Measurements from ENCODE around the gene CDK5RAP2. TPM values are rescaled to one million over a fixed set of nuclear protein-coding genes. Genes with fewer than 3 reads are reported as not detected.
"Not testable (repeated sequence)": the region's sequence is repeated elsewhere in the genome, so short reads cannot be mapped to it uniquely, and the experiment has no call there.

Gene CDK5RAP2
- polyA plus RNA-seq, 1 donor (not counting 4 experiments of a cell fraction or from before 2014, with no cell fraction given), result 22.4 TPM

GRCh38 chr9:120505186-120505585, 74.8 kb downstream of the CDK5RAP2 start:
- no peaks in the 10 kb centered on the region for H3K4me1 ChIP-seq (ENCODE audit: control insufficient read depth, extremely low read depth, insufficient read depth, low read length)
- no peak overlapping the region for H3K4me3 ChIP-seq (ENCODE audit: control insufficient read depth in 2 of 3, extremely low read depth in 1 of 3, insufficient read depth in 2 of 3, low read depth in 1 of 3, low read length in 3 of 3)
- H3K9ac ChIP-seq (ENCODE audit: control insufficient read depth, extremely low read depth, insufficient read depth, low read length), result no peak overlapping the region
- H3K9me3 ChIP-seq (ENCODE audit: control insufficient read depth, low read depth, low read length), result no peaks in the 10 kb centered on the region
- no peaks in the 10 kb centered on the region for H3K9me1 ChIP-seq (ENCODE audit: control insufficient read depth, extremely low read depth, insufficient read depth, low read length)
- H3K27me3 ChIP-seq (ENCODE audit: control insufficient read depth, extremely low read depth, insufficient read depth, low read length), result no peaks in the 10 kb centered on the region
- H4K20me1 ChIP-seq (ENCODE audit: control insufficient read depth, extremely low read depth, insufficient read depth, low read length), result no peaks in the 10 kb centered on the region
- H3K36me3 ChIP-seq (ENCODE audit: control insufficient read depth in 2 of 2, extremely low read depth in 1 of 2, insufficient read depth in 2 of 2, low read length in 2 of 2), result peaks cover 7 to 13% of the 10 kb centered on the region in 2 experiments
- DNase-seq (ENCODE audit: low read depth, low spot score), result no peak
- TF ChIP-seq CTCF (optimal IDR thresholded peaks at IDR 0.05 in 1 of 3, IDR thresholded peaks at IDR 0.05 in 1 of 3, conservative IDR thresholded peaks at IDR 0.05 in 1 of 3; ENCODE audit: extremely low read depth in 1 of 3, insufficient read depth in 2 of 3, low read length in 3 of 3) (no peak), EZH2 (IDR thresholded peaks at IDR 0.05; ENCODE audit: low read length) (no peak)
- H2AFZ ChIP-seq (ENCODE audit: control insufficient read depth, low read length), result no peak overlapping the region
- dilution Hi-C loops (cut with MboI; ENCODE audit: extremely low pct_ligation_motif_present, low sequenced_read_pairs), result no loop called here
- no peak for FAIRE-seq
- no peak overlapping the region for H3K27ac ChIP-seq (ENCODE audit: control insufficient read depth, insufficient read depth, low read length)
- no peaks in the 10 kb centered on the region for H3K79me2 ChIP-seq (ENCODE audit: control insufficient read depth, insufficient read depth, low read length)
- H3K4me2 ChIP-seq (ENCODE audit: control insufficient read depth, extremely low read depth, insufficient read depth, low read depth, low read length), result no peak overlapping the region

GRCh38 chr9:120500733-120501132, 79.2 kb downstream of the CDK5RAP2 start:
- Histone ChIP-seq H3K9ac (ENCODE audit: control insufficient read depth, extremely low read depth, insufficient read depth, low read length) (no peak overlapping the region), H3K27me3 (ENCODE audit: control insufficient read depth, extremely low read depth, insufficient read depth, low read length) (no peaks in the 10 kb centered on the region), H3K4me2 (ENCODE audit: control insufficient read depth, extremely low read depth, insufficient read depth, low read depth, low read length) (no peak overlapping the region), H3K9me3 (ENCODE audit: control insufficient read depth, low read depth, low read length) (no peaks in the 10 kb centered on the region), H2AFZ (ENCODE audit: control insufficient read depth, low read length) (no peak overlapping the region), H4K20me1 (ENCODE audit: control insufficient read depth, extremely low read depth, insufficient read depth, low read length) (no peaks in the 10 kb centered on the region), H3K79me2 (ENCODE audit: control insufficient read depth, insufficient read depth, low read length) (no peaks in the 10 kb centered on the region), H3K27ac (ENCODE audit: control insufficient read depth, insufficient read depth, low read length) (no peak overlapping the region), H3K4me1 (ENCODE audit: control insufficient read depth, extremely low read depth, insufficient read depth, low read length) (no peaks in the 10 kb centered on the region), H3K36me3 (ENCODE audit: control insufficient read depth in 2 of 2, extremely low read depth in 1 of 2, insufficient read depth in 2 of 2, low read length in 2 of 2) (peaks cover 1 to 7% of the 10 kb centered on the region in 2 experiments), H3K4me3 (ENCODE audit: control insufficient read depth in 2 of 3, extremely low read depth in 1 of 3, insufficient read depth in 2 of 3, low read depth in 1 of 3, low read length in 3 of 3) (no peak overlapping the region), H3K9me1 (ENCODE audit: control insufficient read depth, extremely low read depth, insufficient read depth, low read length) (no peaks in the 10 kb centered on the region)
- FAIRE-seq, result peak; percentile 9
- dilution Hi-C loops (cut with MboI; ENCODE audit: extremely low pct_ligation_motif_present, low sequenced_read_pairs), result no loop called here
- no peak for DNase-seq (ENCODE audit: low read depth, low spot score)
- TF ChIP-seq CTCF (optimal IDR thresholded peaks at IDR 0.05 in 1 of 3, IDR thresholded peaks at IDR 0.05 in 1 of 3, conservative IDR thresholded peaks at IDR 0.05 in 1 of 3; ENCODE audit: extremely low read depth in 1 of 3, insufficient read depth in 2 of 3, low read length in 3 of 3) (no peak), EZH2 (IDR thresholded peaks at IDR 0.05; ENCODE audit: low read length) (no peak)

- DNase-seq (ENCODE audit: low read depth, low spot score); H2AFZ ChIP-seq (ENCODE audit: control insufficient read depth, low read length); H3K9me3 ChIP-seq (ENCODE audit: control insufficient read depth, low read depth, low read length); dilution Hi-C loops (cut with MboI; ENCODE audit: extremely low pct_ligation_motif_present, low sequenced_read_pairs); H3K4me3 ChIP-seq (ENCODE audit: control insufficient read depth in 2 of 3, extremely low read depth in 1 of 3, insufficient read depth in 2 of 3, low read depth in 1 of 3, low read length in 3 of 3); H3K4me1 ChIP-seq (ENCODE audit: control insufficient read depth, extremely low read depth, insufficient read depth, low read length); H4K20me1 ChIP-seq (ENCODE audit: control insufficient read depth, extremely low read depth, insufficient read depth, low read length); H3K27ac ChIP-seq (ENCODE audit: control insufficient read depth, insufficient read depth, low read length); H3K36me3 ChIP-seq (ENCODE audit: control insufficient read depth in 2 of 2, extremely low read depth in 1 of 2, insufficient read depth in 2 of 2, low read length in 2 of 2); H3K79me2 ChIP-seq (ENCODE audit: control insufficient read depth, insufficient read depth, low read length); H3K9me1 ChIP-seq (ENCODE audit: control insufficient read depth, extremely low read depth, insufficient read depth, low read length); H3K27me3 ChIP-seq (ENCODE audit: control insufficient read depth, extremely low read depth, insufficient read depth, low read length); FAIRE-seq; H3K9ac ChIP-seq (ENCODE audit: control insufficient read depth, extremely low read depth, insufficient read depth, low read length); H3K4me2 ChIP-seq (ENCODE audit: control insufficient read depth, extremely low read depth, insufficient read depth, low read depth, low read length): not testable (repeated sequence)
These were observed 82.1 kb downstream of the CDK5RAP2 start for GRCh38 chr9:120497865-120498264.

DNA sequence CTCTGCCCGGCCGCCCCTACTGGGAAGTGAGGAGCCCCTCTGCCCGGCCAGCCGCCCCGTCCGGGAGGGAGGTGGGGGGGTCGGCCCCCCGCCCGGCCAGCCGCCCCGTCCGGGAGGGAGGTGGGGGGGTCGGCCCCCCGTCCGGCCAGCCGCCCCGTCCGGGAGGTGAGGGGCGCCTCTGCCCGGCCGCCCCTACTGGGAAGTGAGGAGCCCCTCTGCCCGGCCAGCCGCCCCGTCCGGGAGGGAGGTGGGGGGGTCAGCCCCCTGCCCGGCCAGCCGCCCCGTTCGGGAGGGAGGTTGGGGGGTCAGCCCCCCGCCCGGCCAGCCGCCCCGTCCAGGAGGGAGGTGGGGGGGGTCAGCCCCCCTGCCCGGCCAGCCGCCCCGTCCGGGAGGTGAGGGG, 83.5 kb downstream of the CDK5RAP2 start:
- H3K4me1 ChIP-seq (ENCODE audit: control insufficient read depth, extremely low read depth, insufficient read depth, low read length); dilution Hi-C loops (cut with MboI; ENCODE audit: extremely low pct_ligation_motif_present, low sequenced_read_pairs); H3K27ac ChIP-seq (ENCODE audit: control insufficient read depth, insufficient read depth, low read length); H2AFZ ChIP-seq (ENCODE audit: control insufficient read depth, low read length); H3K9me3 ChIP-seq (ENCODE audit: control insufficient read depth, low read depth, low read length); DNase-seq (ENCODE audit: low read depth, low spot score); H4K20me1 ChIP-seq (ENCODE audit: control insufficient read depth, extremely low read depth, insufficient read depth, low read length); H3K9me1 ChIP-seq (ENCODE audit: control insufficient read depth, extremely low read depth, insufficient read depth, low read length); H3K9ac ChIP-seq (ENCODE audit: control insufficient read depth, extremely low read depth, insufficient read depth, low read length); H3K4me3 ChIP-seq (ENCODE audit: control insufficient read depth in 2 of 3, extremely low read depth in 1 of 3, insufficient read depth in 2 of 3, low read depth in 1 of 3, low read length in 3 of 3); H3K27me3 ChIP-seq (ENCODE audit: control insufficient read depth, extremely low read depth, insufficient read depth, low read length); H3K4me2 ChIP-seq (ENCODE audit: control insufficient read depth, extremely low read depth, insufficient read depth, low read depth, low read length); H3K36me3 ChIP-seq (ENCODE audit: control insufficient read depth in 2 of 2, extremely low read depth in 1 of 2, insufficient read depth in 2 of 2, low read length in 2 of 2); H3K79me2 ChIP-seq (ENCODE audit: control insufficient read depth, insufficient read depth, low read length); FAIRE-seq: not testable (repeated sequence)
